GM23338 (cell line): ENCODE measurements around the gene ITPRIPL1. TPM values are rescaled to one million over a fixed set of nuclear protein-coding genes. Genes with fewer than 3 reads are reported as not detected.

Source experiments
- ATAC-seq: fragments of 200-7000 bp; cut with Tn5 transposase; 3 replicates; pipeline ENCODE4 v1.9.1; 2020
- DNase-seq: peaks from one replicate; pipeline ENCODE4 v3.0.0-alpha.2; 2015; ENCODE audit warnings: low spot score
- H2AFZ ChIP-seq: fragments of 200-600 bp; sonication (generic); 2 replicates; pipeline ENCODE4 v1.8.0; 2016; ENCODE audit warnings: antibody characterized with exemption, mild to moderate bottlenecking, moderate library complexity
- H3F3A ChIP-seq: fragments of 200-600 bp; sonication (generic); replicated peaks from 2 replicates; pipeline ENCODE4 v1.8.0; 2017; ENCODE audit warnings: antibody characterized with exemption, mixed run types, low read depth
- H3K27ac ChIP-seq: fragments of 200-600 bp; sonication (generic); 2 replicates; pipeline ENCODE4 v1.6.1; 2016; ENCODE audit warnings: low read depth
- H3K27me3 ChIP-seq: fragments of 200-600 bp; sonication (generic); 2 replicates; pipeline ENCODE4 v1.8.0; 2016; ENCODE audit warnings: mild to moderate bottlenecking, mixed run types, moderate library complexity; ENCODE audit not compliant: insufficient read depth
- H3K36me3 ChIP-seq: fragments of 200-600 bp; sonication (generic); 2 replicates; pipeline ENCODE4 v1.8.0; 2016; ENCODE audit warnings: mild to moderate bottlenecking; ENCODE audit not compliant: insufficient read depth
- H3K4me1 ChIP-seq: fragments of 200-600 bp; sonication (generic); 2 replicates; pipeline ENCODE4 v1.8.0; 2016; ENCODE audit warnings: mild to moderate bottlenecking, moderate library complexity; ENCODE audit not compliant: insufficient read depth
- H3K4me2 ChIP-seq: fragments of 200-600 bp; sonication (generic); 2 replicates; pipeline ENCODE4 v1.7.1; 2017; ENCODE audit warnings: mixed run types
- H3K4me3 ChIP-seq: fragments of 200-600 bp; sonication (generic); 2 replicates; pipeline ENCODE4 v1.6.1; 2016; ENCODE audit warnings: mixed run types
- H3K79me2 ChIP-seq: fragments of 200-600 bp; sonication (generic); replicated peaks from 2 replicates; pipeline ENCODE4 v1.8.0; 2017; ENCODE audit warnings: mild to moderate bottlenecking; ENCODE audit not compliant: insufficient read depth
- H3K9me2 ChIP-seq: fragments of 200-600 bp; sonication (generic); 2 replicates; pipeline ENCODE4 v1.8.0; 2017; ENCODE audit not compliant: insufficient read depth
- H4K20me1 ChIP-seq: fragments of 200-600 bp; sonication (generic); replicated peaks from 2 replicates; pipeline ENCODE4 v1.8.0; 2017; ENCODE audit warnings: mild to moderate bottlenecking; ENCODE audit not compliant: insufficient read depth
- H3K27ac Mint-ChIP-seq: 2 replicates; pipeline ENCODE4 v1.8.0; 2020; ENCODE audit warnings: inconsistent platforms, mild to moderate bottlenecking, moderate library complexity, mixed read lengths
- H3K27me3 Mint-ChIP-seq: 3 replicates; pipeline ENCODE4 v1.8.0; 2022; ENCODE audit warnings: low read depth, mild to moderate bottlenecking, moderate library complexity, mixed read lengths, inconsistent platforms; ENCODE audit not compliant: insufficient read depth, poor library complexity
- H3K36me3 Mint-ChIP-seq: 3 replicates; pipeline ENCODE4 v1.8.0; 2021; ENCODE audit warnings: low read depth, mild to moderate bottlenecking, inconsistent platforms, moderate library complexity, mixed read lengths
- H3K4me1 Mint-ChIP-seq: 3 replicates; pipeline ENCODE4 v1.8.0; 2020; ENCODE audit warnings: mild to moderate bottlenecking, inconsistent platforms, mixed read lengths
- H3K4me3 Mint-ChIP-seq: 3 replicates; pipeline ENCODE4 v1.8.0; 2021; ENCODE audit warnings: moderate library complexity, mild to moderate bottlenecking, inconsistent platforms, mixed read lengths
- H3K9me3 Mint-ChIP-seq: 3 replicates; pipeline ENCODE4 v1.8.0; 2020; ENCODE audit warnings: moderate library complexity, mild to moderate bottlenecking, inconsistent platforms, mixed read lengths
- CREB1 ChIP-seq: fragments of 250-450 bp; sonication (Bioruptor Pico); IDR thresholded peaks from 2 replicates; pipeline ENCODE4 v1.5.0; 2020; ENCODE audit warnings: low read depth, mild to moderate bottlenecking, moderate library complexity
- CTCF ChIP-seq, 2 experiments: fragments of 200-600 bp in 1 of 2; sonication (generic) in 1 of 2; conservative IDR thresholded peaks; 2 replicates each; pipeline versions ENCODE4 v1.5.1 to v1.6.1; 2016 to 2017; ENCODE audit warnings: antibody characterized with exemption in 2 of 2, low read depth in 2 of 2, mild to moderate bottlenecking in 2 of 2, moderate library complexity in 1 of 2
- EZH2 ChIP-seq: fragments of 200-600 bp; sonication (generic); IDR thresholded peaks from one replicate; pipeline ENCODE4 v1.8.0; 2017; ENCODE audit warnings: antibody characterized with exemption, mild to moderate bottlenecking, low read depth; ENCODE audit not compliant: unreplicated experiment
- JUNB ChIP-seq: IDR thresholded peaks from one replicate; pipeline ENCODE4 v1.6.1; 2016; ENCODE audit warnings: antibody characterized with exemption; ENCODE audit not compliant: unreplicated experiment
- NANOG ChIP-seq: IDR thresholded peaks from 2 replicates; pipeline ENCODE4 v1.6.1; 2016; ENCODE audit warnings: antibody characterized with exemption, borderline replicate concordance
- POLR2AphosphoS5 ChIP-seq: IDR thresholded peaks from 2 replicates; pipeline ENCODE4 v1.6.1; 2016; ENCODE audit warnings: antibody characterized with exemption, low read depth
- STAT1 ChIP-seq: IDR thresholded peaks from one replicate; pipeline ENCODE4 v1.6.1; 2016; ENCODE audit warnings: antibody characterized with exemption; ENCODE audit not compliant: unreplicated experiment
- ZNF114 ChIP-seq: fragments of 250-450 bp; sonication (Bioruptor Pico); IDR thresholded peaks from 2 replicates; pipeline ENCODE4 v1.5.0; 2020; ENCODE audit warnings: mild to moderate bottlenecking, moderate library complexity
- ZNF331 ChIP-seq: fragments of 250-450 bp; sonication (Bioruptor Pico); IDR thresholded peaks from 2 replicates; pipeline ENCODE4 v1.5.0; 2020; ENCODE audit warnings: low read depth, mild to moderate bottlenecking, moderate library complexity
- polyA plus RNA-seq: library from polyadenylated mRNA; unstranded; fragments of >200 nt; fragmentation: Nextera tagmentation; extraction: Ambion mirVana; gene quantifications from 2 replicates; pipeline ENCODE4 v1.2.1, GENCODE V29; 2016
- total RNA-seq: library from RNA; depleted of rRNA; stranded (reverse); fragments of >200 nt; shearing (Covaris generic); gene quantifications from 2 replicates; pipeline ENCODE4 v1.2.3, GENCODE V29; 2014
- TF ChIP-seq, protein P1 (sequence below): IDR thresholded peaks from one replicate; pipeline ENCODE4 v1.6.1; 2018; ENCODE audit warnings: antibody characterized with exemption; ENCODE audit not compliant: unreplicated experiment
- TF ChIP-seq, protein P2 (sequence below): fragments of 250-450 bp; sonication (Bioruptor Pico); IDR thresholded peaks from 2 replicates; pipeline ENCODE4 v1.5.0; 2020; ENCODE audit warnings: mild to moderate bottlenecking, moderate library complexity

ITPRIPL1 gene
- total and polyA plus RNA-seq, 2 experiments from 2014 or later, result 5.3 to 14.0 TPM

DNA sequence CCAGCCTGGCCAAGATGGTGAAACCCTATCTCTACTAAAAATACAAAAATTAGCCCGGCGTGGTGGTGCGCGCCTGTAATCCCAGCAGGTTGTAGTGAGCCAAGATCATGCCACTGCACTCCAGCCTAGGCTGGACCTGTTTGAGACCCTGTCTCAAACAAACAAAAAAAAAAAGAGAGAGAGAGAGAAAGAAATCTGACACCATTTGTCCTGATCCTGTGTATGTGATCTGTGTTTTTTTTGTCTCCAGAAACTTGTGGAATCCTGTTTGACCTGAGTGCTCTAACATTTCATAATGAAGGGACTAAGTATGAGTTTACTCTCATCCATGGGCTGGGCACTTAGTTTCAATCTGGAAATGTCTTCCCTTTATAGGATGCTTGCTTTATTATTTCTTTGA, 6.4 kb upstream of the ITPRIPL1 start (continued):
- TF ChIP-seq, protein P1, sequence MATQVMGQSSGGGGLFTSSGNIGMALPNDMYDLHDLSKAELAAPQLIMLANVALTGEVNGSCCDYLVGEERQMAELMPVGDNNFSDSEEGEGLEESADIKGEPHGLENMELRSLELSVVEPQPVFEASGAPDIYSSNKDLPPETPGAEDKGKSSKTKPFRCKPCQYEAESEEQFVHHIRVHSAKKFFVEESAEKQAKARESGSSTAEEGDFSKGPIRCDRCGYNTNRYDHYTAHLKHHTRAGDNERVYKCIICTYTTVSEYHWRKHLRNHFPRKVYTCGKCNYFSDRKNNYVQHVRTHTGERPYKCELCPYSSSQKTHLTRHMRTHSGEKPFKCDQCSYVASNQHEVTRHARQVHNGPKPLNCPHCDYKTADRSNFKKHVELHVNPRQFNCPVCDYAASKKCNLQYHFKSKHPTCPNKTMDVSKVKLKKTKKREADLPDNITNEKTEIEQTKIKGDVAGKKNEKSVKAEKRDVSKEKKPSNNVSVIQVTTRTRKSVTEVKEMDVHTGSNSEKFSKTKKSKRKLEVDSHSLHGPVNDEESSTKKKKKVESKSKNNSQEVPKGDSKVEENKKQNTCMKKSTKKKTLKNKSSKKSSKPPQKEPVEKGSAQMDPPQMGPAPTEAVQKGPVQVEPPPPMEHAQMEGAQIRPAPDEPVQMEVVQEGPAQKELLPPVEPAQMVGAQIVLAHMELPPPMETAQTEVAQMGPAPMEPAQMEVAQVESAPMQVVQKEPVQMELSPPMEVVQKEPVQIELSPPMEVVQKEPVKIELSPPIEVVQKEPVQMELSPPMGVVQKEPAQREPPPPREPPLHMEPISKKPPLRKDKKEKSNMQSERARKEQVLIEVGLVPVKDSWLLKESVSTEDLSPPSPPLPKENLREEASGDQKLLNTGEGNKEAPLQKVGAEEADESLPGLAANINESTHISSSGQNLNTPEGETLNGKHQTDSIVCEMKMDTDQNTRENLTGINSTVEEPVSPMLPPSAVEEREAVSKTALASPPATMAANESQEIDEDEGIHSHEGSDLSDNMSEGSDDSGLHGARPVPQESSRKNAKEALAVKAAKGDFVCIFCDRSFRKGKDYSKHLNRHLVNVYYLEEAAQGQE, result no peak
- TF ChIP-seq ZNF114 (no peak), ZNF331 (CRISPR knock-in tag) (no peak), NANOG (no peak), CTCF (conservative IDR thresholded peaks at IDR 0.05; ENCODE audit: low read depth in 2 of 2) (no peak), JUNB (no peak), STAT1 (no peak)

DNA sequence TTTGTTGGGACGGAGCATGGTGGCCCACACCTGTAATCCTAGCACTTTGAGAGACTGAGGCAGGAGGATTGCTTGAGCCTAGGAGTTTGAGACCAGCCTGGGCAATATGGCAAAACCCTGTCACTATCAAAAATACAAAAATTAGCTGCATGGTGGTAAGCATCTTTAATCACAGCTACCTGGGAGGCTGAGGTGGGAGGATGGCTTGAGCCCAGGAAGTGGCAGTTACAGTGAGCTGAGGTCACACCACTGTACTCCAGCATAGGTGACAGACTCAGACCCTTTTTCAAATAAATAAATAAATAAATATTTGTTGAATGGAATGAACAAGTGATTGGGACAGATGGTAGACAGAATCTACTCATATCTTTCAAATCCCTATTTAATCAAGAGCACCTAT, 5.7 kb upstream of the ITPRIPL1 start:
- H3K4me3 ChIP-seq, result no peak overlapping the region
- Mint-ChIP-seq H3K27ac (no peak overlapping the region), H3K36me3 (no peaks in the 10 kb centered on the region), H3K4me1 (peaks cover 7% of the 10 kb centered on the region; the same call in 2 of the 3 replicates), H3K4me3 (no peak overlapping the region), H3K27me3 (peaks cover 41% of the 10 kb centered on the region), H3K9me3 (no peaks in the 10 kb centered on the region; the same call in 2 of the 3 replicates)
- H3F3A ChIP-seq, result peaks cover 9% of the 10 kb centered on the region; the same call in 1 of the 2 replicates
- no peaks in the 10 kb centered on the region for H3K79me2 ChIP-seq
- H4K20me1 ChIP-seq, result no peaks in the 10 kb centered on the region
- no peak for ATAC-seq
- 0 out of 2 replicates have a peak, but pooled peaks cover 8% of the 10 kb centered on the region for H3K4me1 ChIP-seq
- no peak overlapping the region for H2AFZ ChIP-seq
- no peaks in the 10 kb centered on the region; the same call in 1 of the 2 replicates for H3K36me3 ChIP-seq
- no peaks in the 10 kb centered on the region for H3K9me2 ChIP-seq
- H3K4me2 ChIP-seq, result no peak overlapping the region
- H3K27me3 ChIP-seq, result peaks cover 59% of the 10 kb centered on the region
- no peak for DNase-seq
- no peak overlapping the region for H3K27ac ChIP-seq
- TF ChIP-seq CTCF (conservative IDR thresholded peaks at IDR 0.05; ENCODE audit: low read depth in 2 of 2) (no peak), NANOG (no peak), STAT1 (no peak), EZH2 (no peak), ZNF114 (no peak), POLR2AphosphoS5 (no peak), JUNB (no peak), CREB1 (no peak)
- TF ChIP-seq, protein P2, sequence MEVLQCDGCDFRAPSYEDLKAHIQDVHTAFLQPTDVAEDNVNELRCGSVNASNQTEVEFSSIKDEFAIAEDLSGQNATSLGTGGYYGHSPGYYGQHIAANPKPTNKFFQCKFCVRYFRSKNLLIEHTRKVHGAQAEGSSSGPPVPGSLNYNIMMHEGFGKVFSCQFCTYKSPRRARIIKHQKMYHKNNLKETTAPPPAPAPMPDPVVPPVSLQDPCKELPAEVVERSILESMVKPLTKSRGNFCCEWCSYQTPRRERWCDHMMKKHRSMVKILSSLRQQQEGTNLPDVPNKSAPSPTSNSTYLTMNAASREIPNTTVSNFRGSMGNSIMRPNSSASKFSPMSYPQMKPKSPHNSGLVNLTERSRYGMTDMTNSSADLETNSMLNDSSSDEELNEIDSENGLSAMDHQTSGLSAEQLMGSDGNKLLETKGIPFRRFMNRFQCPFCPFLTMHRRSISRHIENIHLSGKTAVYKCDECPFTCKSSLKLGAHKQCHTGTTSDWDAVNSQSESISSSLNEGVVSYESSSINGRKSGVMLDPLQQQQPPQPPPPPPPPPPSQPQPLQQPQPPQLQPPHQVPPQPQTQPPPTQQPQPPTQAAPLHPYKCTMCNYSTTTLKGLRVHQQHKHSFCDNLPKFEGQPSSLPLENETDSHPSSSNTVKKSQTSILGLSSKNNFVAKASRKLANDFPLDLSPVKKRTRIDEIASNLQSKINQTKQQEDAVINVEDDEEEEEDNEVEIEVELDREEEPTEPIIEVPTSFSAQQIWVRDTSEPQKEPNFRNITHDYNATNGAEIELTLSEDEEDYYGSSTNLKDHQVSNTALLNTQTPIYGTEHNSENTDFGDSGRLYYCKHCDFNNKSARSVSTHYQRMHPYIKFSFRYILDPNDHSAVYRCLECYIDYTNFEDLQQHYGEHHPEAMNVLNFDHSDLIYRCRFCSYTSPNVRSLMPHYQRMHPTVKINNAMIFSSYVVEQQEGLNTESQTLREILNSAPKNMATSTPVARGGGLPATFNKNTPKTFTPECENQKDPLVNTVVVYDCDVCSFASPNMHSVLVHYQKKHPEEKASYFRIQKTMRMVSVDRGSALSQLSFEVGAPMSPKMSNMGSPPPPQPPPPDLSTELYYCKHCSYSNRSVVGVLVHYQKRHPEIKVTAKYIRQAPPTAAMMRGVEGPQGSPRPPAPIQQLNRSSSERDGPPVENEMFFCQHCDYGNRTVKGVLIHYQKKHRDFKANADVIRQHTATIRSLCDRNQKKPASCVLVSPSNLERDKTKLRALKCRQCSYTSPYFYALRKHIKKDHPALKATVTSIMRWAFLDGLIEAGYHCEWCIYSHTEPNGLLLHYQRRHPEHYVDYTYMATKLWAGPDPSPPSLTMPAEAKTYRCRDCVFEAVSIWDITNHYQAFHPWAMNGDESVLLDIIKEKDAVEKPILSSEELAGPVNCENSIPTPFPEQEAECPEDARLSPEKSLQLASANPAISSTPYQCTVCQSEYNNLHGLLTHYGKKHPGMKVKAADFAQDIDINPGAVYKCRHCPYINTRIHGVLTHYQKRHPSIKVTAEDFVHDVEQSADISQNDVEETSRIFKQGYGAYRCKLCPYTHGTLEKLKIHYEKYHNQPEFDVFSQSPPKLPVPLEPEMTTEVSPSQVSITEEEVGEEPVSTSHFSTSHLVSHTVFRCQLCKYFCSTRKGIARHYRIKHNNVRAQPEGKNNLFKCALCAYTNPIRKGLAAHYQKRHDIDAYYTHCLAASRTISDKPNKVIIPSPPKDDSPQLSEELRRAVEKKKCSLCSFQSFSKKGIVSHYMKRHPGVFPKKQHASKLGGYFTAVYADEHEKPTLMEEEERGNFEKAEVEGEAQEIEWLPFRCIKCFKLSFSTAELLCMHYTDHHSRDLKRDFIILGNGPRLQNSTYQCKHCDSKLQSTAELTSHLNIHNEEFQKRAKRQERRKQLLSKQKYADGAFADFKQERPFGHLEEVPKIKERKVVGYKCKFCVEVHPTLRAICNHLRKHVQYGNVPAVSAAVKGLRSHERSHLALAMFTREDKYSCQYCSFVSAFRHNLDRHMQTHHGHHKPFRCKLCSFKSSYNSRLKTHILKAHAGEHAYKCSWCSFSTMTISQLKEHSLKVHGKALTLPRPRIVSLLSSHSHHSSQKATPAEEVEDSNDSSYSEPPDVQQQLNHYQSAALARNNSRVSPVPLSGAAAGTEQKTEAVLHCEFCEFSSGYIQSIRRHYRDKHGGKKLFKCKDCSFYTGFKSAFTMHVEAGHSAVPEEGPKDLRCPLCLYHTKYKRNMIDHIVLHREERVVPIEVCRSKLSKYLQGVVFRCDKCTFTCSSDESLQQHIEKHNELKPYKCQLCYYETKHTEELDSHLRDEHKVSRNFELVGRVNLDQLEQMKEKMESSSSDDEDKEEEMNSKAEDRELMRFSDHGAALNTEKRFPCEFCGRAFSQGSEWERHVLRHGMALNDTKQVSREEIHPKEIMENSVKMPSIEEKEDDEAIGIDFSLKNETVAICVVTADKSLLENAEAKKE, result no peak
